GM12878 (cell line): Measurements from ENCODE around the gene HS6ST1. TPM values are rescaled to one million over a fixed set of nuclear protein-coding genes. Genes with fewer than 3 reads are reported as not detected.

Source experiments
- ATAC-seq: fragments of 200-7000 bp; cut with Tn5 transposase; 3 replicates; pipeline ENCODE4 v1.9.1; 2020; ENCODE audit warnings: mild to moderate bottlenecking, moderate library complexity
- BruUV-seq: library from RNA; stranded (reverse); fragments of 400-500 nt; replicated peaks from 2 replicates; lab custom pipeline; 2021; lab: Mats Ljungman, UMichigan
- CTCF ChIA-PET: fragments of 300-600 bp; sonication (Branson Sonifier 250); formaldehyde crosslinking; extraction: SDS; loops from one replicate; lab custom pipeline; 2021; ENCODE audit warnings: inconsistent platforms; lab: Yijun Ruan, JAX
- POLR2A ChIA-PET: fragments of 350-600 bp; formaldehyde crosslinking; extraction: SDS; loops from one replicate; lab custom pipeline; 2021; ENCODE audit warnings: inconsistent platforms; lab: Charles Lee
- RAD21 ChIA-PET: fragments of 300-600 bp; sonication (Branson Sonifier 250); formaldehyde crosslinking; loops from one replicate; lab custom pipeline; 2023; ENCODE audit warnings: antibody characterized with exemption; ENCODE audit not compliant: unreplicated experiment; lab: Charles Lee
- SMC1A ChIA-PET: fragments of 300-600 bp; sonication (Branson Sonifier 250); formaldehyde crosslinking; loops from one replicate; lab custom pipeline; 2023; ENCODE audit not compliant: unreplicated experiment, uncharacterized antibody; lab: Charles Lee
- DNase-seq: peaks from one replicate; pipeline ENCODE4 v3.0.0-alpha.2; 2011; ENCODE audit warnings: low read depth, low spot score
- FAIRE-seq: peaks from 3 replicates; lab custom pipeline; 2011; peaks lifted over from hg19 to GRCh38; lab: Jason Lieb, UNC
- H2AFZ ChIP-seq: 2 replicates; pipeline ENCODE4 v1.6.0; 2011; ENCODE audit warnings: low read depth, low read length, control low read depth; ENCODE audit not compliant: control insufficient read depth
- H3K27ac ChIP-seq: 2 replicates; pipeline ENCODE4 v1.5.1; 2011; ENCODE audit warnings: control low read depth; ENCODE audit not compliant: control insufficient read depth, insufficient read depth
- H3K27me3 ChIP-seq, 2 experiments: replicated peaks in 1 of 2; 2 replicates each; pipeline versions ENCODE4 v1.6.0 to v1.6.1; 2011; ENCODE audit warnings: low read length in 1 of 2; ENCODE audit not compliant: control insufficient read depth in 2 of 2, insufficient read depth in 2 of 2
- H3K36me3 ChIP-seq, 2 experiments: 2 replicates each; pipeline ENCODE4 v1.5.1; 2011; ENCODE audit warnings: low read length in 1 of 2; ENCODE audit not compliant: control insufficient read depth in 2 of 2, insufficient read depth in 2 of 2
- H3K4me1 ChIP-seq: 2 replicates; pipeline ENCODE4 v1.6.1; 2011; ENCODE audit warnings: mild to moderate bottlenecking, low read length, moderate library complexity, mixed read lengths; ENCODE audit not compliant: control insufficient read depth, insufficient read depth
- H3K4me2 ChIP-seq: 2 replicates; pipeline ENCODE4 v1.6.0; 2011; ENCODE audit warnings: control low read depth; ENCODE audit not compliant: control insufficient read depth, insufficient read depth
- H3K4me3 ChIP-seq: fragments of 200-600 bp; sonication (generic); 2 replicates; pipeline ENCODE4 v1.5.1; 2016
- H3K79me2 ChIP-seq: 2 replicates; pipeline ENCODE4 v1.6.0; 2011; ENCODE audit warnings: low read length; ENCODE audit not compliant: control insufficient read depth, insufficient read depth
- H3K9ac ChIP-seq: 2 replicates; pipeline ENCODE4 v1.8.0; 2011; ENCODE audit warnings: low read length, control low read depth, mixed read lengths; ENCODE audit not compliant: control insufficient read depth, insufficient read depth
- H3K9me3 ChIP-seq: replicated peaks from 3 replicates; pipeline ENCODE4 v1.5.1; 2011; ENCODE audit warnings: mild to moderate bottlenecking, low read length; ENCODE audit not compliant: control insufficient read depth, insufficient read depth
- H4K20me1 ChIP-seq: 2 replicates; pipeline ENCODE4 v1.6.0; 2011; ENCODE audit not compliant: control insufficient read depth, insufficient read depth
- CREB1 ChIP-seq: IDR thresholded peaks from 2 replicates; pipeline ENCODE4 v1.6.1; 2012; ENCODE audit warnings: low read depth, mild to moderate bottlenecking, inconsistent platforms
- DPF2 ChIP-seq: fragments of 450-650 bp; IDR thresholded peaks from 2 replicates; pipeline ENCODE4 v1.6.1; 2017; ENCODE audit warnings: mild to moderate bottlenecking
- HDGF ChIP-seq: fragments of 450-650 bp; IDR thresholded peaks from 2 replicates; pipeline ENCODE4 v1.6.1; 2016; ENCODE audit warnings: antibody characterized with exemption
- IKZF2 ChIP-seq, 2 experiments: fragments of 450-650 bp; IDR thresholded peaks; 2 replicates each; pipeline ENCODE4 v1.6.1; 2017; ENCODE audit warnings: mild to moderate bottlenecking in 2 of 2, moderate library complexity in 2 of 2
- NR2F1 ChIP-seq: fragments of 450-650 bp; conservative IDR thresholded peaks from 2 replicates; pipeline ENCODE4 v1.6.1; 2017; ENCODE audit warnings: mild to moderate bottlenecking
- SMAD5 ChIP-seq: IDR thresholded peaks from 2 replicates; pipeline ENCODE4 v1.6.1; 2016; ENCODE audit warnings: antibody characterized with exemption, low read depth
- SMARCA5 ChIP-seq: fragments of 450-650 bp; IDR thresholded peaks from 2 replicates; pipeline ENCODE4 v1.6.1; 2017; ENCODE audit warnings: mild to moderate bottlenecking
- TAF1 ChIP-seq: IDR thresholded peaks from 2 replicates; pipeline ENCODE4 v1.6.1; 2011; ENCODE audit warnings: mild to moderate bottlenecking, low read depth, low read length, borderline replicate concordance
- TCF12 ChIP-seq: IDR thresholded peaks from 2 replicates; pipeline ENCODE4 v1.6.1; 2011; ENCODE audit warnings: low read depth, mild to moderate bottlenecking, low read length
- WGBS: methylation state at CpG from one replicate; pipeline ENCODE4 v1.1.6; 2016; ENCODE audit warnings: low lambda C conversion rate; ENCODE audit not compliant: insufficient replicate concordance, insufficient coverage; ENCODE audit errors: missing lambda C conversion rate; 5-methylcytosine and 5-hydroxymethylcytosine counted together
- in situ Hi-C: fragments of 300-500 bp; cut with MboI; formaldehyde crosslinking; loops from 9 replicates; pipeline ENCODE4 v1.14.3; 2018; ENCODE audit warnings: mixed read lengths
- intact Hi-C: fragments of 100-400 bp; cut with micrococcal nuclease; formaldehyde crosslinking; loops from one replicate; pipeline ENCODE4 v1.14.2; 2022; ENCODE audit not compliant: unreplicated experiment
- polyA plus RNA-seq, 11 experiments: library from polyadenylated mRNA; depleted of rRNA in 4 of 11; unstranded in 6 of 11; stranded (reverse) in 5 of 11; fragments of >200 nt; fragmentation: Nextera tagmentation in 4 of 11; fragmentation: Illumina TruSeq in 1 of 11; extraction: Ambion mirVana in 4 of 11; extraction: Trizol in 1 of 11; gene quantifications; 1 replicate in 1 of 11; 2 replicates in 10 of 11; pipeline versions ENCODE4 v1.2.1 to v1.2.3, GENCODE V29; 2011 to 2016; ENCODE audit warnings: inconsistent platforms in 2 of 11, missing spikeins in 2 of 11, low read depth in 1 of 11
- total RNA-seq, 4 experiments: library from RNA; depleted of rRNA in 3 of 4; stranded (reverse); fragments of >200 nt in 3 of 4; fragmentation: Illumina TruSeq in 1 of 4; extraction: Trizol in 1 of 4; gene quantifications; 2 replicates each; pipeline versions ENCODE4 v1.2.1 to v1.2.3, GENCODE V29; 2013 to 2021
- TF ChIP-seq, protein P1 (sequence below): fragments of 450-650 bp; IDR thresholded peaks from 2 replicates; pipeline ENCODE4 v1.6.1; 2017; ENCODE audit warnings: mild to moderate bottlenecking

Gene HS6ST1
- total and polyA plus RNA-seq, 10 of the 15 experiments (the other 5 are each of a cell fraction or from before 2014, with no cell fraction given): 0.48 to 17.0 (median 4.7) TPM

DNA sequence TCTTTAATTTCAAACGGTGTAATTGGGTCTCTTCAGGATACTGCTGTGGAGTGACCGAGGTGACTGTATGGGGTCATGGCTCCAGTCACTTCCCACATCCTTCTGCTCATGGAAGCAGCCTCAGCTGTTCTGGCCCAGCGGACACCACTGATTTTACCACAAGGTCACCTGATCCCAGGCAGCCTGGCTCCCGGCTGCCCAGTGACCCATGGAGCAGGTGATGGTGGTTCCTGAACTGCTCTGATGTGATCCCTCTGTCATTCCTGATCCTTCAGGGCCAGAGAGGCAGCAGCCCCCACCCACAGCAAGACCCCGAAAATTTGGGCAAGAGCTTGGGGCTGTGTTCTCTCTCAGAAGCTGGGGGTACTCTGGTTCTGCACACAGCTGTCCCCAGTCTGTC lies 35.5 kb upstream of the HS6ST1 start:
- in situ Hi-C loops (no loop called here), intact Hi-C loops (no loop called here)
- Histone ChIP-seq H3K27ac (no peak overlapping the region), H4K20me1 (no peaks in the 10 kb centered on the region), H2AFZ (no peak overlapping the region), H3K4me1 (no peaks in the 10 kb centered on the region), H3K36me3 (no peaks in the 10 kb centered on the region), H3K9me3 (no peaks in the 10 kb centered on the region; the same call in 2 of the 3 replicates), H3K4me3 (no peak overlapping the region), H3K79me2 (no peaks in the 10 kb centered on the region), H3K4me2 (no peak overlapping the region), H3K9ac (no peak overlapping the region), H3K27me3 (no peaks in the 10 kb centered on the region; a peak in 1 of 4 replicates)
- FAIRE-seq (no peak), DNase-seq (no peak), ATAC-seq (no peak)
- ChIA-PET POLR2A (interaction anchor here (1.4 kb wide), 1 partner anchor 17 kb away, joined by 3 read pairs; no protein-coding TSS in a partner anchor), CTCF (interaction anchor here (1.3 kb wide), 1 partner anchor 31 kb away, joined by 3 read pairs; no protein-coding TSS in a partner anchor), SMC1A (no interaction called here), RAD21 (no interaction called here)
- TF ChIP-seq, protein P1, sequence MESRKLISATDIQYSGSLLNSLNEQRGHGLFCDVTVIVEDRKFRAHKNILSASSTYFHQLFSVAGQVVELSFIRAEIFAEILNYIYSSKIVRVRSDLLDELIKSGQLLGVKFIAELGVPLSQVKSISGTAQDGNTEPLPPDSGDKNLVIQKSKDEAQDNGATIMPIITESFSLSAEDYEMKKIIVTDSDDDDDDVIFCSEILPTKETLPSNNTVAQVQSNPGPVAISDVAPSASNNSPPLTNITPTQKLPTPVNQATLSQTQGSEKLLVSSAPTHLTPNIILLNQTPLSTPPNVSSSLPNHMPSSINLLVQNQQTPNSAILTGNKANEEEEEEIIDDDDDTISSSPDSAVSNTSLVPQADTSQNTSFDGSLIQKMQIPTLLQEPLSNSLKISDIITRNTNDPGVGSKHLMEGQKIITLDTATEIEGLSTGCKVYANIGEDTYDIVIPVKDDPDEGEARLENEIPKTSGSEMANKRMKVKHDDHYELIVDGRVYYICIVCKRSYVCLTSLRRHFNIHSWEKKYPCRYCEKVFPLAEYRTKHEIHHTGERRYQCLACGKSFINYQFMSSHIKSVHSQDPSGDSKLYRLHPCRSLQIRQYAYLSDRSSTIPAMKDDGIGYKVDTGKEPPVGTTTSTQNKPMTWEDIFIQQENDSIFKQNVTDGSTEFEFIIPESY: no peak
- TF ChIP-seq SMARCA5 (no peak), TAF1 (no peak), NR2F1 (no peak), HDGF (no peak), IKZF2 (IDR thresholded peaks at IDR 0.05) (no peak), TCF12 (no peak), CREB1 (no peak), SMAD5 (no peak), DPF2 (no peak)
- no TSS peak for BruUV-seq
- WGBS: 3% methylated on average over 5 of the region's 5 CpGs
